Measurements from ENCODE around the gene ZMIZ2. TPM values are rescaled to one million over a fixed set of nuclear protein-coding genes. Genes with fewer than 3 reads are reported as not detected.

ZMIZ2 gene
- total and polyA plus RNA-seq, 2 donors (not counting 1 experiment from before 2014, with no cell fraction given): 3.9 to 9.1 TPM

GRCh38 chr7:44733708-44734481 is 14.8 kb upstream of the ZMIZ2 start:
- Histone ChIP-seq H3K4me1 (ENCODE audit: control insufficient read depth, extremely low read depth, insufficient read depth, low read length) (peaks cover 5% of the 10 kb centered on the region), H4K20me1 (ENCODE audit: control insufficient read depth, extremely low read depth, insufficient read depth, low read length) (no peaks in the 10 kb centered on the region), H3K9me3 (ENCODE audit: control insufficient read depth, insufficient read depth, low read depth, low read length) (no peaks in the 10 kb centered on the region), H3K4me3 (replicated peaks in 1 of 4; ENCODE audit: control extremely low read depth in 1 of 4, insufficient read depth in 1 of 4, low read depth in 3 of 4, low read length in 4 of 4) (no peak overlapping the region), H3K9ac (ENCODE audit: insufficient read depth, low read length) (no peak overlapping the region), H3K27me3 (ENCODE audit: control insufficient read depth, insufficient read depth, low read length) (no peaks in the 10 kb centered on the region), H3K79me2 (ENCODE audit: control insufficient read depth, insufficient read depth, low read length) (no peaks in the 10 kb centered on the region), H3K27ac (ENCODE audit: insufficient read depth, low read length) (peak overlapping the region; percentile 86), H3K4me2 (ENCODE audit: extremely low read depth, insufficient read depth, low read length) (no peak overlapping the region), H2AFZ (ENCODE audit: low read length) (no peak overlapping the region), H3K36me3 (ENCODE audit: control insufficient read depth, insufficient read depth, low read length) (no peaks in the 10 kb centered on the region)
- DNase-seq (ENCODE audit: low read depth in 2 of 2): peak; percentile 66 to 78
- TF ChIP-seq CTCF (conservative IDR thresholded peaks at IDR 0.05 in 1 of 2, IDR thresholded peaks at IDR 0.05 in 1 of 2; ENCODE audit: low read depth in 1 of 2, low read length in 2 of 2) (no peak), EZH2 (IDR thresholded peaks at IDR 0.05; ENCODE audit: low read length, missing control alignments) (no peak)

- Histone ChIP-seq H3K79me2 (ENCODE audit: control insufficient read depth, insufficient read depth, low read length) (no peaks in the 10 kb centered on the region), H3K4me2 (ENCODE audit: extremely low read depth, insufficient read depth, low read length) (peak overlapping the region; percentile 61), H3K27me3 (ENCODE audit: control insufficient read depth, insufficient read depth, low read length) (no peaks in the 10 kb centered on the region), H3K9ac (ENCODE audit: insufficient read depth, low read length) (no peak overlapping the region), H4K20me1 (ENCODE audit: control insufficient read depth, extremely low read depth, insufficient read depth, low read length) (no peaks in the 10 kb centered on the region), H3K4me1 (ENCODE audit: control insufficient read depth, extremely low read depth, insufficient read depth, low read length) (peaks cover 5% of the 10 kb centered on the region), H3K36me3 (ENCODE audit: control insufficient read depth, insufficient read depth, low read length) (no peaks in the 10 kb centered on the region), H3K9me3 (ENCODE audit: control insufficient read depth, insufficient read depth, low read depth, low read length) (no peaks in the 10 kb centered on the region), H3K4me3 (replicated peaks in 1 of 4; ENCODE audit: control extremely low read depth in 1 of 4, insufficient read depth in 1 of 4, low read depth in 3 of 4, low read length in 4 of 4) (no peak overlapping the region), H3K27ac (ENCODE audit: insufficient read depth, low read length) (peak overlapping the region; percentile 86), H2AFZ (ENCODE audit: low read length) (no peak overlapping the region)
- peak; percentile 95 to 98 for DNase-seq (ENCODE audit: low read depth in 2 of 2)
- no peak for TF ChIP-seq EZH2 (IDR thresholded peaks at IDR 0.05; ENCODE audit: low read length, missing control alignments)
- TF ChIP-seq CTCF (conservative IDR thresholded peaks at IDR 0.05 in 1 of 2, IDR thresholded peaks at IDR 0.05 in 1 of 2; ENCODE audit: low read depth in 1 of 2, low read length in 2 of 2): no peak
These were observed 13.1 kb upstream of the ZMIZ2 start for GRCh38 chr7:44735403-44736165.

- no peak for TF ChIP-seq EZH2 (IDR thresholded peaks at IDR 0.05; ENCODE audit: low read length, missing control alignments)
- no peak for TF ChIP-seq CTCF (conservative IDR thresholded peaks at IDR 0.05 in 1 of 2, IDR thresholded peaks at IDR 0.05 in 1 of 2; ENCODE audit: low read depth in 1 of 2, low read length in 2 of 2)
- Histone ChIP-seq H3K4me1 (ENCODE audit: control insufficient read depth, extremely low read depth, insufficient read depth, low read length) (peaks cover 5% of the 10 kb centered on the region), H3K27me3 (ENCODE audit: control insufficient read depth, insufficient read depth, low read length) (no peaks in the 10 kb centered on the region)
These were observed 11.8 kb upstream of the ZMIZ2 start for GRCh38 chr7:44736896-44737295.

More at GRCh38 chr7:44736896-44737295, 11.8 kb upstream of the ZMIZ2 start:
- Histone ChIP-seq H3K27ac (ENCODE audit: insufficient read depth, low read length) (no peak overlapping the region), H2AFZ (ENCODE audit: low read length) (no peak overlapping the region), H3K79me2 (ENCODE audit: control insufficient read depth, insufficient read depth, low read length) (no peaks in the 10 kb centered on the region), H3K4me3 (replicated peaks in 1 of 4; ENCODE audit: control extremely low read depth in 1 of 4, insufficient read depth in 1 of 4, low read depth in 3 of 4, low read length in 4 of 4) (no peak overlapping the region), H4K20me1 (ENCODE audit: control insufficient read depth, extremely low read depth, insufficient read depth, low read length) (no peaks in the 10 kb centered on the region), H3K9ac (ENCODE audit: insufficient read depth, low read length) (no peak overlapping the region), H3K4me2 (ENCODE audit: extremely low read depth, insufficient read depth, low read length) (no peak overlapping the region), H3K9me3 (ENCODE audit: control insufficient read depth, insufficient read depth, low read depth, low read length) (no peaks in the 10 kb centered on the region), H3K36me3 (ENCODE audit: control insufficient read depth, insufficient read depth, low read length) (no peaks in the 10 kb centered on the region)
- no peak for DNase-seq (ENCODE audit: low read depth in 2 of 2)
